Osteoblast (primary cell): Measurements from ENCODE around the gene IRS2. TPM values are rescaled to one million over a fixed set of nuclear protein-coding genes. Genes with fewer than 3 reads are reported as not detected.

Experiments
- DNase-seq: peaks from one replicate; pipeline ENCODE4 v3.0.0; 2011; ENCODE audit warnings: low spot score, mixed read lengths; ENCODE audit not compliant: insufficient read length; ENCODE audit errors: missing footprints
- H2AFZ ChIP-seq: 2 replicates; pipeline ENCODE4 v1.6.0; 2011; ENCODE audit warnings: mild to moderate bottlenecking, low read length
- H3K27ac ChIP-seq: 2 replicates; pipeline ENCODE4 v1.5.1; 2011; ENCODE audit warnings: mild to moderate bottlenecking, low read depth, low read length, moderate library complexity
- H3K27me3 ChIP-seq: 2 replicates; pipeline ENCODE4 v1.6.0; 2012; ENCODE audit warnings: mild to moderate bottlenecking, control low read depth, inconsistent platforms, low read length, moderate library complexity; ENCODE audit not compliant: insufficient read depth
- H3K36me3 ChIP-seq: 2 replicates; pipeline ENCODE4 v1.5.1; 2011; ENCODE audit warnings: mild to moderate bottlenecking, low read length, control low read depth, moderate library complexity; ENCODE audit not compliant: insufficient read depth
- H3K4me1 ChIP-seq: 2 replicates; pipeline ENCODE4 v1.5.1; 2011; ENCODE audit warnings: mild to moderate bottlenecking, low read length, control low read depth, moderate library complexity; ENCODE audit not compliant: insufficient read depth
- H3K4me2 ChIP-seq: 2 replicates; pipeline ENCODE4 v1.6.0; 2011; ENCODE audit warnings: mild to moderate bottlenecking, low read length; ENCODE audit not compliant: insufficient read depth
- H3K4me3 ChIP-seq: fragments of 200-600 bp; sonication (generic); 3 replicates; pipeline ENCODE4 v1.5.1; 2012; ENCODE audit warnings: mild to moderate bottlenecking, low read length, inconsistent platforms; ENCODE audit not compliant: insufficient read depth
- H3K79me2 ChIP-seq: 2 replicates; pipeline ENCODE4 v1.6.0; 2012; ENCODE audit warnings: mild to moderate bottlenecking, low read length, control low read depth, inconsistent platforms; ENCODE audit not compliant: insufficient read depth
- H3K9me3 ChIP-seq: 2 replicates; pipeline ENCODE4 v1.5.1; 2011; ENCODE audit warnings: low read depth, low read length, control low read depth
- H4K20me1 ChIP-seq: 2 replicates; pipeline ENCODE4 v1.6.0; 2012; ENCODE audit warnings: mild to moderate bottlenecking, low read length, control low read depth; ENCODE audit not compliant: insufficient read depth
- CTCF ChIP-seq: IDR thresholded peaks from 2 replicates; pipeline ENCODE4 v1.5.1; 2011; ENCODE audit warnings: mild to moderate bottlenecking, low read depth, low read length, moderate library complexity; ENCODE audit errors: extremely low read depth
- total RNA-seq: library from RNA; depleted of rRNA; stranded (reverse); fragments of >200 nt; gene quantifications from 2 replicates; pipeline ENCODE4 v1.2.3, GENCODE V29; 2012

The IRS2 gene
- total RNA-seq, 1 donor: 8.3 TPM

- Histone ChIP-seq H3K4me1 (no peaks in the 10 kb centered on the region), H3K4me2 (no peak overlapping the region), H3K27ac (no peak overlapping the region), H3K27me3 (no peaks in the 10 kb centered on the region), H3K36me3 (no peaks in the 10 kb centered on the region), H3K9me3 (no peaks in the 10 kb centered on the region), H3K4me3 (no peak overlapping the region), H4K20me1 (no peaks in the 10 kb centered on the region), H2AFZ (no peak overlapping the region), H3K79me2 (peaks cover 17% of the 10 kb centered on the region)
- TF ChIP-seq CTCF: no peak
- no peak for DNase-seq
Observed at GRCh38 chr13:109760402-109760801, 26.0 kb downstream of the IRS2 start.

- no peak for DNase-seq
- H3K9me3 ChIP-seq: no peaks in the 10 kb centered on the region
- no peak overlapping the region for H3K27ac ChIP-seq
- no peak overlapping the region for H3K4me3 ChIP-seq
- H3K4me2 ChIP-seq: no peak overlapping the region
- no peaks in the 10 kb centered on the region for H3K4me1 ChIP-seq
- H2AFZ ChIP-seq: no peak overlapping the region
- H4K20me1 ChIP-seq: no peaks in the 10 kb centered on the region
- H3K36me3 ChIP-seq: no peaks in the 10 kb centered on the region
- no peak for TF ChIP-seq CTCF
- H3K27me3 ChIP-seq: no peaks in the 10 kb centered on the region
- peaks cover 14% of the 10 kb centered on the region for H3K79me2 ChIP-seq
Observed at GRCh38 chr13:109759609-109760008, 26.8 kb downstream of the IRS2 start.

GRCh38 chr13:109758937-109759480, 27.4 kb downstream of the IRS2 start:
- no peaks in the 10 kb centered on the region for H4K20me1 ChIP-seq
- H3K79me2 ChIP-seq: peaks cover 13% of the 10 kb centered on the region

GRCh38 chr13:109756778-109757177, 29.6 kb downstream of the IRS2 start:
- no peak overlapping the region for H3K4me3 ChIP-seq
- H3K27me3 ChIP-seq: no peaks in the 10 kb centered on the region
- no peak for DNase-seq
- H3K4me1 ChIP-seq: no peaks in the 10 kb centered on the region
- H3K4me2 ChIP-seq: no peak overlapping the region
- H3K27ac ChIP-seq: no peak overlapping the region
- peaks cover 8% of the 10 kb centered on the region for H3K79me2 ChIP-seq
- no peaks in the 10 kb centered on the region for H3K36me3 ChIP-seq
- TF ChIP-seq CTCF: no peak
- no peaks in the 10 kb centered on the region for H4K20me1 ChIP-seq
- no peaks in the 10 kb centered on the region for H3K9me3 ChIP-seq
- no peak overlapping the region for H2AFZ ChIP-seq

More at GRCh38 chr13:109758937-109759480, 27.4 kb downstream of the IRS2 start:
- no peaks in the 10 kb centered on the region for H3K27me3 ChIP-seq
- H3K27ac ChIP-seq: no peak overlapping the region
- no peaks in the 10 kb centered on the region for H3K4me1 ChIP-seq
- H3K9me3 ChIP-seq: no peaks in the 10 kb centered on the region
- DNase-seq: no peak
- no peak overlapping the region for H3K4me3 ChIP-seq
- TF ChIP-seq CTCF: no peak
- no peaks in the 10 kb centered on the region for H3K36me3 ChIP-seq
- H3K4me2 ChIP-seq: no peak overlapping the region
- no peak overlapping the region for H2AFZ ChIP-seq
